Stimulated activated CD8-positive, alpha-beta memory T cell treated with anti-CD3 and anti-CD28 coated beads, Interleukin-7, amount 100 ng/mL, for 4 hours (primary cell): ENCODE measurements around the gene MAST4.
"Not testable (repeated sequence)": the region's sequence is repeated elsewhere in the genome, so short reads cannot be mapped to it uniquely, and the experiment has no call there.

Experiments used
- DNase-seq, 2 donors: peaks; one replicate each; pipeline ENCODE4 v3.0.0-alpha.2; 2020; ENCODE audit warnings: low read depth in 2 of 2

MAST4 gene

GRCh38 chr5:67163231-67163756 lies 567.1 kb downstream of the MAST4 start:
- DNase-seq = no peak

GRCh38 chr5:67163863-67164595 lies 567.8 kb downstream of the MAST4 start:
- DNase-seq = no peak

GRCh38 chr5:67164856-67165525 lies 568.8 kb downstream of the MAST4 start:
- no peak for DNase-seq

GRCh38 chr5:67165526-67166459 lies 569.6 kb downstream of the MAST4 start:
- peak; percentile 57 to 61 for DNase-seq

DNA sequence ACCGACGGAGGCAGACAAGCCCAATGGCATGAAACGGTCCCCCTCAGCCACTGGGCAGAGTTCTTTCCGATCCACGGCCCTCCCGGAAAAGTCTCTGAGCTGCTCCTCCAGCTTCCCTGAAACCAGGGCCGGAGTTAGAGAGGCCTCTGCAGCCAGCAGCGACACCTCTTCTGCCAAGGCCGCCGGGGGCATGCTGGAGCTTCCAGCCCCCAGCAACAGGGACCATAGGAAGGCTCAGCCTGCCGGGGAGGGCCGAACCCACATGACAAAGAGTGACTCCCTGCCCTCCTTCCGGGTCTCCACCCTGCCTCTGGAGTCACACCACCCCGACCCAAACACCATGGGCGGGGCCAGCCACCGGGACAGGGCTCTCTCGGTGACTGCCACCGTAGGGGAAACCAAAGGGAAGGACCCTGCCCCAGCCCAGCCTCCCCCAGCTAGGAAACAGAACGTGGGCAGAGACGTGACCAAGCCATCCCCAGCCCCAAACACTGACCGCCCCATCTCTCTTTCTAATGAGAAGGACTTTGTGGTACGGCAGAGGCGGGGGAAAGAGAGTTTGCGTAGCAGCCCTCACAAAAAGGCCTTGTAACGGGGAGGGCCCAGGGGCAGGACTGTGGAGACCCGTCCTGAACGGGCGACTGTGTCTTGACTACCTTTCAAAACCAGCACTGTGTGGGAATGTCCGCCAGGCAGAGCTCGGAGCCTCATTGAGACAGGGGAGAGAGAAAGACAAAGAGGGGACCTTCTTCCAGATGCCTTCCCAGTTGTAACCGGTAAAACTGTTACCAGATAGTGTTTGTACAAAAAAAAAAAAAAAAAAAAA lies 570.5 kb downstream of the MAST4 start:
- DNase-seq = peak; percentile 40 to 47

GRCh38 chr5:67168069-67168468 lies 571.9 kb downstream of the MAST4 start:
- DNase-seq = no peak

DNA sequence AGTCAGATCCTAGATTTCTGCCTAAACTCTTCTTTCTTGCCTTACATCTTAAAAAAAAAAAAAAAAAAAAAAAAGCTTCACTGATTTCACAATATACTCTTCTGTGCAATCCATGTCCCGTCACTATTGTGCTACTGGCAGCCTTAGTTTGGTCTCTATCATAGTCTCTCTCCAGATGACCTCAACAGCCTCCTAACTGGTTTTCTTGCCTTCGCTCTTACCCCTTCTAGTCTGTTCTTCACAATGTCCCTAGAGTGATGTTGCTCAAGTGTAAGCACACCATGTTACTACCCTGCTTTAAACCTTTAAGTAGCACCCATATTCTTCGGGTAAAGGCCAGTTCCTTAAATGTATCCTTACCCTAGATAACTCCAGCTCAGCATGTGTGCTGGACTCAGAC lies 574.6 kb downstream of the MAST4 start:
- no peak for DNase-seq

DNA sequence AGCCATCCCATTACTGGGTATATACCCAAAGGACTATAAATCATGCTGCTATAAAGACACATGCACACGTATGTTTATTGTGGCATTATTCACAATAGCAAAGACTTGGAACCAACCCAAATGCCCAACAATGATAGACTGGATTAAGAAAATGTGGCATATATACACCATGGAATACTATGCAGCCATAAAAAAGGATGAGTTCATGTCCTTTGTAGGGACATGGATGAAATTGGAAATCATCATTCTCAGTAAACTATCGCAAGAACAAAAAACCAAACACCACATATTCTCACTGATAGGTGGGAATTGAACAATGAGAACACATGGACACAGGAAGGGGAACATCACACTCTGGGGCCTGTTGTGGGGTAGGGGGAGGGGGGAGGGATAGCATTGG lies 577.2 kb downstream of the MAST4 start:
- not testable (repeated sequence) for DNase-seq

DNA sequence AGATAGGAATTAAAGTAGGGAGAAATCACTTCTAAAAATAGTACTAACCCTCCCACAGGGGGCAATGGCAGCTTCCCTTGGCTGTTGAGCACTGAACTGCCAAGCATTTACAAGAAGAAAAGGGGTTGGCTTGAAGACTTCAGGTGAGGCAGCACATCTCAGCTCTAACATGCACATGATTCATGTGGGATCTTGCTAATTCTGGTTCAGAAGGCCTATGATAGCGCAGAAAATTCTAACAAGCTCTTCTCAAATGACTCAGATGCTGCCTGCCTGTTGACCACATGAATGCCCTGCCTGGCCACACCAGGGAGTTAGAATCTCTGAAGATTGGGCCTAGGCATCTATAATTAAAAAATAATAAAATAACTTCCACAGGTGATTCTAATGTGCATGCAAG lies 577.8 kb downstream of the MAST4 start:
- DNase-seq = no peak

DNA sequence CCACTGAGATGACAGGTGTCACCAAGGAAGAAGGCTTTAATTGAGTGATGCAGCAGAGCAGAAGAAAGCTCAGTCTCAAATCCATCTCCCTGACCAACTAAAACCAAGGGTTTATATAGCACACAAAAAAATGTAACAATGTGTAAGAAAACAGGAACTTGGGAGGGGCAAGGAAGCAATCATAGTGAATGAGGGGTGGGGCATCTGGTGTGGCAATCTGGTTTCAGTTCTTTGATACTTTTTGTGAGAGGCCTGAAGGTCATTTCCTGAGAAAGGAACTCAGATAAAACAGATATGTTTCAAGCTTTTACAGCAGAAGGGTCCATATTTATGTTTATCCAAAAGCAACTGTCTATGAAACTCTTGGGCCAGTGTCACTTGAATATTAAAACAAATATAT lies 580.7 kb downstream of the MAST4 start:
- no peak for DNase-seq

- DNase-seq = no peak
Measured at GRCh38 chr5:67178085-67178484, 581.9 kb downstream of the MAST4 start.

- DNase-seq = no peak
Measured at GRCh38 chr5:67178966-67179365, 582.8 kb downstream of the MAST4 start.

DNA sequence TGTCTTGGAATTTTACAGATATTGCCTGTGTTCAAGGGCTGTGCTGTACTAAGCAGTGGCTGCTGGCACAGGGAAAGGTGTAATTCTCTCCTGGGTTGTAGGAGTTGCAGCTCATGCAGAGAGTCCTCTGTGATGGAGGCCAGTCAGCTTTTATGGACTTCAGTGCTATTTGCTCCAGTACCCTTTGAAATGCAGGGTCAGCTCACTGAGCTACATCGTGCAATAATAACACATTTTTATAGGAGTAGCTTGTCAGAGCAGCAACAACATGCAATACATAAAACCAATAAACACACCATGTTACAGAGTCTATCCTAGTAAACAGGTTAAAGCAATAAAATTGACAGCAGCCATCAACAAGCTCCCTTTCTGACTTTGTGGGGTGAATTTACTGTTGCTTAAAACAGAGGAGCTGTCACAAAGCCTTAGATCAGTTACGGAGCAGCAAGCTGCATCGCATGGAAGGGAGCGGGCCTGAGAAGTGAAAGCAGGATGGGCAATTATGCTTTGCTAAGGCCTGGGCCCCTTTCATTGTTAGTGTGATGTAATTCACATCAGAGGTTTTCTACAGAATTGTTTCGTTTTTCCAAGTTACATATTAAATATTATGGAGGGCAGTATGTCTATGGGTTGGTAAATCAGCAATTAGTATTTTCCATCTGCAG lies 583.6 kb downstream of the MAST4 start:
- DNase-seq = no peak

- DNase-seq = no peak
Measured at GRCh38 chr5:67181648-67182221, 585.5 kb downstream of the MAST4 start.

GRCh38 chr5:67182301-67182790 lies 586.2 kb downstream of the MAST4 start:
- DNase-seq = no peak

GRCh38 chr5:67183859-67184258 lies 587.7 kb downstream of the MAST4 start:
- no peak for DNase-seq

GRCh38 chr5:67187006-67187715 lies 591.0 kb downstream of the MAST4 start:
- DNase-seq = no peak

GRCh38 chr5:67188274-67189078 lies 592.3 kb downstream of the MAST4 start:
- no peak for DNase-seq

DNA sequence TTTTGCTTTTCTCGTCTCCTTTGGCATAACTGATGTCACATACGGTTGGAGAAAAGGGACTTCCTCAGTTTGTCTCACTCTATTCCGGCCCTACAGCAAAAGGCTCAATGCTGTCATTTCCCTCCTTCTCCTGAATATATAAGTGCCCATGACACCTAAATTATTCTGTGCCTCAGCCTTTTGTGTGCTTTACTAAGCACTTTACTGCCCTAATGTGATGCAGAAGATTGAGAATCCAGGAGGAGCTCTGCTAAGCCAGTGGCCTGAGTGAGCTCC lies 592.8 kb downstream of the MAST4 start:
- DNase-seq = no peak
